Hepatocyte (in vitro differentiated cells): ENCODE data around the gene EPHB6. TPM values are rescaled to one million over a fixed set of nuclear protein-coding genes. Genes with fewer than 3 reads are reported as not detected.

Experiments
- DNase-seq: peaks from one replicate; pipeline ENCODE4 v3.0.0-alpha.2; 2016; ENCODE audit warnings: low spot score
- H2AFZ ChIP-seq: fragments of 200-600 bp; sonication (generic); 2 replicates; pipeline ENCODE4 v1.6.0; 2016; ENCODE audit warnings: antibody characterized with exemption, mild to moderate bottlenecking
- H3K27ac ChIP-seq: fragments of 200-600 bp; sonication (generic); 2 replicates; pipeline ENCODE4 v1.5.1; 2016; ENCODE audit warnings: mild to moderate bottlenecking
- H3K27me3 ChIP-seq: fragments of 200-600 bp; sonication (generic); 2 replicates; pipeline ENCODE4 v1.6.1; 2016
- H3K36me3 ChIP-seq: fragments of 200-600 bp; sonication (generic); replicated peaks from 2 replicates; pipeline ENCODE4 v1.5.1; 2016; ENCODE audit warnings: low read depth; ENCODE audit not compliant: insufficient read depth
- H3K4me1 ChIP-seq: fragments of 200-600 bp; sonication (generic); 2 replicates; pipeline ENCODE4 v1.5.1; 2016; ENCODE audit warnings: mild to moderate bottlenecking, moderate library complexity; ENCODE audit not compliant: insufficient read depth
- H3K4me2 ChIP-seq: fragments of 200-600 bp; sonication (generic); 2 replicates; pipeline ENCODE4 v1.6.0; 2016
- H3K4me3 ChIP-seq: fragments of 200-600 bp; sonication (generic); 2 replicates; pipeline ENCODE4 v1.5.1; 2016; ENCODE audit warnings: mild to moderate bottlenecking
- H3K79me2 ChIP-seq: fragments of 200-600 bp; sonication (generic); 2 replicates; pipeline ENCODE4 v1.6.0; 2017; ENCODE audit warnings: mild to moderate bottlenecking
- H3K9me2 ChIP-seq: fragments of 200-600 bp; sonication (generic); replicated peaks from 2 replicates; pipeline ENCODE4 v1.6.0; 2017; ENCODE audit warnings: mild to moderate bottlenecking; ENCODE audit not compliant: insufficient read depth
- H3K9me3 ChIP-seq: fragments of 200-600 bp; sonication (generic); 2 replicates; pipeline ENCODE4 v1.5.1; 2016; ENCODE audit warnings: low read depth, mild to moderate bottlenecking
- H4K20me1 ChIP-seq: fragments of 200-600 bp; sonication (generic); 2 replicates; pipeline ENCODE4 v1.6.0; 2016; ENCODE audit warnings: mild to moderate bottlenecking; ENCODE audit not compliant: insufficient read depth, poor library complexity, severe bottlenecking
- EZH2 ChIP-seq: fragments of 200-600 bp; sonication (generic); IDR thresholded peaks from 2 replicates; pipeline ENCODE4 v1.6.1; 2016; ENCODE audit warnings: antibody characterized with exemption, mild to moderate bottlenecking, borderline replicate concordance
- EZH2phosphoT487 ChIP-seq: fragments of 200-600 bp; sonication (generic); IDR thresholded peaks from one replicate; pipeline ENCODE4 v1.6.1; 2018; ENCODE audit warnings: antibody characterized with exemption, mild to moderate bottlenecking, low read depth, moderate library complexity; ENCODE audit not compliant: unreplicated experiment, severe bottlenecking
- WGBS: methylation state at CpG from one replicate; pipeline ENCODE4 v1.1.6; 2016; ENCODE audit warnings: low lambda C conversion rate; ENCODE audit errors: missing lambda C conversion rate; 5-methylcytosine and 5-hydroxymethylcytosine counted together
- polyA plus RNA-seq: library from polyadenylated mRNA; unstranded; fragments of >200 nt; fragmentation: Nextera tagmentation; extraction: Ambion mirVana; gene quantifications from 2 replicates; pipeline ENCODE4 v1.2.1, GENCODE V29; 2016
- total RNA-seq: library from RNA; depleted of rRNA; stranded (reverse); fragments of >200 nt; gene quantifications from 2 replicates; pipeline ENCODE4 v1.2.3, GENCODE V29; 2014
- TF ChIP-seq, protein P1 (sequence below): fragments of 200-600 bp; sonication (generic); IDR thresholded peaks from 2 replicates; pipeline ENCODE4 v1.5.1; 2016; ENCODE audit warnings: antibody characterized with exemption, mild to moderate bottlenecking; ENCODE audit not compliant: poor library complexity

EPHB6 gene
- total and polyA plus RNA-seq, 2 experiments from 2014 or later: 14.8 to 29.6 TPM

DNA sequence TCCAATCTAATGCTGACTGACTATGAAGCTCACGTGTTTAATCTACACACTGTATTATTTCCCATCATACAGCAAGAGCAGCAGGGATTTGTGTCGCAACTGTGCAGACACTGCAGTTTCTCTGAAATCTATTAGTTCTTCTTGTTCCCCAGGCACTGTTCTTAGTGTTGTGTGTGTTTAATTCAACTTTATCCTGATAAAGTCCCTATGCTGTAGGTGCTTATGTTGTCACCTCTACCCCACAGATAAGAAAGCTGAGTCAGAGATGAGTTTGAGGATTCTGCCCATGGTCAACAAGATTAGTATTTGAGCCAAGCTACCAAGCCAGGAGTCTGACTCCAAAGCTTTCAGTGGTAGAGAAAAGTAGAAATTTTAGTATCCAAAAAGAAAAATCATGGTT, 22.5 kb upstream of the EPHB6 start:
- H4K20me1 ChIP-seq: no peaks in the 10 kb centered on the region
- no peaks in the 10 kb centered on the region for H3K79me2 ChIP-seq
- H3K4me1 ChIP-seq: peaks cover 2% of the 10 kb centered on the region
- peaks cover 3% of the 10 kb centered on the region for H3K27me3 ChIP-seq
- no peak overlapping the region for H2AFZ ChIP-seq
- DNase-seq: no peak
- H3K36me3 ChIP-seq: no peaks in the 10 kb centered on the region
- TF ChIP-seq EZH2 (no peak), EZH2phosphoT487 (no peak)
- TF ChIP-seq, protein P1, sequence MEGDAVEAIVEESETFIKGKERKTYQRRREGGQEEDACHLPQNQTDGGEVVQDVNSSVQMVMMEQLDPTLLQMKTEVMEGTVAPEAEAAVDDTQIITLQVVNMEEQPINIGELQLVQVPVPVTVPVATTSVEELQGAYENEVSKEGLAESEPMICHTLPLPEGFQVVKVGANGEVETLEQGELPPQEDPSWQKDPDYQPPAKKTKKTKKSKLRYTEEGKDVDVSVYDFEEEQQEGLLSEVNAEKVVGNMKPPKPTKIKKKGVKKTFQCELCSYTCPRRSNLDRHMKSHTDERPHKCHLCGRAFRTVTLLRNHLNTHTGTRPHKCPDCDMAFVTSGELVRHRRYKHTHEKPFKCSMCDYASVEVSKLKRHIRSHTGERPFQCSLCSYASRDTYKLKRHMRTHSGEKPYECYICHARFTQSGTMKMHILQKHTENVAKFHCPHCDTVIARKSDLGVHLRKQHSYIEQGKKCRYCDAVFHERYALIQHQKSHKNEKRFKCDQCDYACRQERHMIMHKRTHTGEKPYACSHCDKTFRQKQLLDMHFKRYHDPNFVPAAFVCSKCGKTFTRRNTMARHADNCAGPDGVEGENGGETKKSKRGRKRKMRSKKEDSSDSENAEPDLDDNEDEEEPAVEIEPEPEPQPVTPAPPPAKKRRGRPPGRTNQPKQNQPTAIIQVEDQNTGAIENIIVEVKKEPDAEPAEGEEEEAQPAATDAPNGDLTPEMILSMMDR: no peak
- H3K4me3 ChIP-seq: no peak overlapping the region
- no peak overlapping the region for H3K27ac ChIP-seq
- H3K4me2 ChIP-seq: no peak overlapping the region
- H3K9me3 ChIP-seq: no peaks in the 10 kb centered on the region
- WGBS: 45% methylated on average over 2 of the region's 2 CpGs
- no peaks in the 10 kb centered on the region for H3K9me2 ChIP-seq

- peaks cover 3% of the 10 kb centered on the region for H3K27me3 ChIP-seq
- 62% methylated on average over 6 of the region's 6 CpGs for WGBS
- TF ChIP-seq EZH2phosphoT487: no peak
- no peak for TF ChIP-seq EZH2
- TF ChIP-seq, protein P1: no peak
Observed at GRCh38 chr7:142833174-142834048, 21.5 kb upstream of the EPHB6 start.

DNA sequence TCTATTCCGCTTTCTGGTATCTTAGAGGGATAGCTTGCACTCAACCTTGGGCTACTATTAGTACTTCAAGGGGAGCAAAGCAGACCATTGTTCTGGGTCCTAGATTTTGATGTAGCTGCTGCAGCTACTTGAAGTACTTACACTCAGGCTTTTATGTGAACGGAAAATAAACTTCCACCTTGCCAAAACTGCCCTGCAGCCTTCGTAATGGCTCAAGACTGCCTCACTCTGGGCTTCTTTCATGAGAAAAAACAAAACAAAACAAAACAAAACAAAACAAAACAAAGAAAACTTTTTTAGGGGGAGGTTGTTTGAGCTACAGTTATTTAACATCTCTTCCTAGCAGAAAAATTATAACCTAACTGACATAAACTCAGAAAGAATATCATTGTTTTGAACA, 19.4 kb upstream of the EPHB6 start:
- H3K9me3 ChIP-seq: no peaks in the 10 kb centered on the region
- WGBS: 57% methylated on average over 3 of the region's 3 CpGs
- peaks cover 2% of the 10 kb centered on the region for H3K27me3 ChIP-seq
- H3K4me3 ChIP-seq: no peak overlapping the region
- no peaks in the 10 kb centered on the region for H3K36me3 ChIP-seq
- H3K79me2 ChIP-seq: no peaks in the 10 kb centered on the region
- no peaks in the 10 kb centered on the region for H3K9me2 ChIP-seq
- no peak overlapping the region for H2AFZ ChIP-seq
- H3K4me2 ChIP-seq: no peak overlapping the region
- no peak overlapping the region for H3K27ac ChIP-seq
- H3K4me1 ChIP-seq: peaks cover 2% of the 10 kb centered on the region
- H4K20me1 ChIP-seq: no peaks in the 10 kb centered on the region
- no peak for DNase-seq
- TF ChIP-seq EZH2: no peak
- TF ChIP-seq, protein P1: peak; percentile 4

More at GRCh38 chr7:142833174-142834048, 21.5 kb upstream of the EPHB6 start:
- peak; percentile 30 for DNase-seq
- Histone ChIP-seq H3K4me1 (peaks cover 2% of the 10 kb centered on the region), H3K79me2 (no peaks in the 10 kb centered on the region), H3K27ac (no peak overlapping the region), H4K20me1 (no peaks in the 10 kb centered on the region), H3K9me3 (no peaks in the 10 kb centered on the region), H3K36me3 (no peaks in the 10 kb centered on the region), H3K9me2 (no peaks in the 10 kb centered on the region), H3K4me3 (no peak overlapping the region), H3K4me2 (no peak overlapping the region), H2AFZ (no peak overlapping the region)
